HG03175 (cell line): ENCODE results near the gene PEX19.

Source experiments
- ATAC-seq: cut with Tn5 transposase; IDR thresholded peaks from one replicate; pipeline ENCODE4 v1.9.1; 2021; ENCODE audit warnings: mild to moderate bottlenecking, moderate library complexity; ENCODE audit not compliant: unreplicated experiment

PEX19 gene

DNA sequence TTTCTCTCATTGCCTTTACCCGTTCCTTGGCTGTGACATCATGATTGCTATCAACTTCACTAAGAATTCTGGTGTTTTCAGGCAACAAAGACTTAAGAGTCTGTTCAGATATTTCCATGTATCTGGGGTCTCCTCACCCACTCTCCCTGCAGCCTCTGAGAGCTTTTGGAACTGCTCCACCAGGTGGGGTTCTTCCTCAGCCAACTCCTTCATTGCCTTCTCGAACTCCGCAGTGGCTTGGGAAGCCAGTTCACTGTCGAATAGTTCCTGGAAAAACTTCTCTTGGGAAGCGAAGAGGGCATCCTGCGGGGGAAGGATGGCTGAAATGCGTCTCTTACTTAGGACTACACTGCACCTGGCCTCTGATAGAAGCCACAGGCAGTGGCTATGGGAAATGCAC lies 2.1 kb downstream of the PEX19 start:
- no peak for ATAC-seq

DNA sequence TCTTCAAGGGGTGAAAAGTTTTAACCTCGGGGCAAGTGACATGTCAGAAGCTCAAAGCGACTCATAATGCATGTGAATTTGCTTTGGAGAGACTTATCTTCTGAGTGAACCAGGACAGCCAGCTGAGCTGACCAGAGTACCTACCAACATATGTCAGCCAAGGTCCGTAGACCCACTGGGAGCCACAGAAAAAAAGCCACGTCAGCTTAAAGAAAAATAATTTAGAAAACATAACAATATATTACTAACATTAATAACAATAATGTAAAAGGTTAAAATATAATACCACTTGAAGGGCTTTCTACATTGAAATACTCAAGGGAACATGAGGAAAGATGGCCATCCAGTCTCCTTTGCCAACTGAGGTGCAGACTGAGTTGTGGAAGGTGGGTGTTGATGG lies 6.9 kb downstream of the PEX19 start:
- no peak for ATAC-seq

DNA sequence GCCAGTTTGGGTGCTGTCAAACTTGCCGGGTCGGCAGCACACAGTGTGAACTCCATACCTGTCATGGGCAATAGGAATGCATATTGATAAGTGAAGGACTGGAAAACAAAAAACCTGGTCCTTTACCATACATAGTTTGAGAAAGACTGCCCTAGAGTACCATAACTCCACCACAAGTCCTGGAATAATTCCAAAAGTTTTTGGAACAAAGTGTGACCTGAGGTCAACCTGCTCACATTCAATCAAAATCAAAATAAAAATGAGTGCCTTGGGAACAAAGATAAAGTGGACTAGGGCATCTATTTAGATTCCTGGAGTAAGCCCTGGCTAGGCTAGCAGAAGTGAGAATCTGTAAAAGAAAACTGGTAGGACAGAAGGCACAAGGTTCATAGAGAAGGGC lies 7.6 kb downstream of the PEX19 start:
- no peak for ATAC-seq

DNA sequence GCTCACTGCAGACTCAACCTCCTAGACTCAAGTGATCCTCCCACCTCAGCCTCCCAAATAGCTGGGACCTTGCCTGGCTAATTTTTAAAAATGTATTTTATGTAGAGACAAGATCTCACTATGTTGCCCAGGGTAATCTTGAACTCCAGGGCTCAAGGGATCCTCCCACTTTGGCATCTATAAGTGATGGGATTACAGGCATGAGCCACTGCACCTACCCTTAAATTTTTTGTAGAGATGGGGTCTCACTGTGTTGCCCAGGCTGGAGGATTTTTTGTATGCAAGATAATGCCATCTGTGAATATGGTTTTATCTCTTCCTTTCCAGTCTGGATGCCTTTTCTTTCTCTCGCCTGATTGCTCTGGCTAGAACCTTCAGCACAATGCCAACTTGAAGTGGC lies 13.9 kb downstream of the PEX19 start:
- ATAC-seq = no peak

DNA sequence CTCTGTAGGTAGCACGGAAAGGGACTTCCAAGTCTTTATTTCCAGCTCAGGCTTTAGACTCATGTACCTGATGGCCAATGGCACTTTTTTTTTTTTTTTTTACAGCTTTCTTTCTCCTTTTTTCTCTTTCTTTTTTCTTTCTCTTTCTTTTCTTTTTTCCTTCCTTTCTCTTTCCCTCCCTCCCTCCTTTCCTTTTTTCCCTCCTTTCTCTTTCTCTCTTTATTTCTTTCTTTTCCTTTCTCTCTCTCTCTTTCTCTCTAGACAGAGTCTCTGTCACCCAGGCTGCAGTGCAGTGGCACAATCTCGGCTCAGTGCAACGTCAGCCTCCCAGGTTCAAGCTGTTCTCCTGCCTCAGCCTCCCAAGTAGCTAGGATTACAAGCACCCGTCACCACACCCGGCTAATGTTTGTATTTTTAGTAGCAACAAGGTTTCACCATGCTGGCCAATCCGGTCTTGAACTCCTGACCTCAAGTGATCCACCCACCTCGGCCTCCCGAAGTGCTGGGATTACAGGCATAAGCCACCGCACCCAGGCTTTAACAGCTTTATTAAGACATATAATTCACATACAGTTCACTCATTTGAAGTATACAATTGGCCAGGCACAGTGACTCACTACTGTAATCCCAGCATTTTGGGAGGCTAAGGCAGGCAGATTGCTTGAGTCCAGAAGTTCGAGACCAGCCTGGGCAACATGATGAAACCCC lies 17.5 kb downstream of the PEX19 start:
- ATAC-seq = no peak

DNA sequence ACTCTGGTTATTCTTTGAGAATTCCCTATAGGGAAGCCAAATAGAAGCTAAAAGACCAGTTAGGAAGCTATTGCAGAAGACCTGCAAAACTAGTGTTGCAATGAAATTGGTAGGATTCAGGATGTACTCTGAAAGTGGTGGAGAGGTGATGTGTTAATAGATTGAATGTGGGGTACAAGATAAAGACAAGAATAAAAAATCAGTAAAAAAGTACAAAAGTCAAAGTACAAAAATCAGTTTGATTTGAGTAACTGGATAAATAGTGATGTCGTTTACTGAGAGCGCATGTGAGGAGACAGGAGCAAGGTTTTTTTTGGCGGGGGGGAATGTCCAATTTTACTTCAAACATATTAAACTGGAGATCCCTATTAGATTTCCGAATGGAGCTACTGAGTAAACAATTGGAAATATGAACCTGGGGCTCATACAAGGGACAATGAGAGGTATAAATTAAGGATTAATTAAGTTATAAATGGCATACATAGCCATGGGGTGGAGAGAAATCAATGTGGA lies 20.1 kb downstream of the PEX19 start:
- ATAC-seq = no peak

DNA sequence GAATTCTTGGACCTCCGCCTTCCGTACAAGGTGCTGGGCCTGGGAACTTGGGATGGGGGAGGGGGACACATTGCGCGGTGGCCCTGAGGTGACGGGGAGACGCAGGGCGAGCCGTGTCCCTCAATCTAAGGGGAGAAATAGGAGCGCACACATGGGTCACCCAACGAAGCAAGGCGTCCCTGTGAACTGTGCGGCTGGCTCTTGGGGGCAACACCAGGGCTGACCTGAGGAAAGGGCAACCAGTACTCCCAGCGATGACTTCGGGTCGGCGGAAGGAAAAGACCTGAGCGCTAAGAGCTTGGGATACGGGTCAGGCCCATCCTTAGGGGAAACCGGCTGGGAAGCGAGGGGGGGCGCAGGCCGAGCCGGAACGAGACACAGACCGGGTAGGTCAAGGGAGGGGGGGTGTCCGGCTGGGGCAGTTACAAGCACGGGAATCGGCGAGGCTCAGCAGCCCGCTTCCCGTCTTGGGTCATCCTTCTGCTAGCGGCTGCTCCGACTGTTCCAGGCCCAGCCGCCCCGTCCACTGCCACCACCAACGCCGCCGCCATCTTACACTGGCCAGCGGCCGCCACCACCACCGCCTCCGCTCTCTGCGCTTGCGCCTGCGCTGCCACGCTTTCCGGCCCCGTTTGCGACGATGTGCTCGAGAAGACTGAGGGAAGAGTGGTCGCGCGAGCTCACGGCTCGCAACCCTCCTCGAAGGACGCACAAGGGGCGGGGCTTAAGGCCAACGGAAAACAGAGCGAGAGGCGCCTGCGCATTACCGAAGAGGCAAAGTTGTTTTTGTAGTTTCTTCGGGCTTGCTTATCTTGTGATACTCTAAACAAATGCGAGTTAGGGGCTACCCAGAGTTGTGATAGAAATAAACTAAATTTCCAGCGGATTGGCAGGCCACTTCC lies 22.8 kb downstream of the PEX19 start, which contains the start of gene DCAF8:
TSS of gene DCAF8 (minus strand) at position 657 of the 902 bp plus-strand sequence. CDS start 18,541 bp downstream, outside the sequence.
- ATAC-seq = peak; percentile 73

DNA sequence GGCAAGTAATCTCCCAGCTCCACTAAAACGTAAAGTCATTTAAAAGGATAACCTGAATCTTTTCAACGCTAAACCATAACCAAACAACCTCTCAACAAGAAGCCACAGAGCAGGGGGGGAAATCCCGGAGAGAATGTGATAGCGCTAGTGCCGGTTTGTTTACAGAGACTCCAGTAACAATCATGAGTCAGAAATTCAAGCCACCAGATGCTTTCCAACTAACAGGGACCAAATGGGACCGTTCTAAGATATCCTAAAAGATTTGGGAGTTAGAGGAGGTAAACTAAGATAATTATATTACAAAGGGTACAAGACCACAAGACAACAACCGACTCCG lies 23.4 kb downstream of the PEX19 start:
- peak; percentile 31 for ATAC-seq

DNA sequence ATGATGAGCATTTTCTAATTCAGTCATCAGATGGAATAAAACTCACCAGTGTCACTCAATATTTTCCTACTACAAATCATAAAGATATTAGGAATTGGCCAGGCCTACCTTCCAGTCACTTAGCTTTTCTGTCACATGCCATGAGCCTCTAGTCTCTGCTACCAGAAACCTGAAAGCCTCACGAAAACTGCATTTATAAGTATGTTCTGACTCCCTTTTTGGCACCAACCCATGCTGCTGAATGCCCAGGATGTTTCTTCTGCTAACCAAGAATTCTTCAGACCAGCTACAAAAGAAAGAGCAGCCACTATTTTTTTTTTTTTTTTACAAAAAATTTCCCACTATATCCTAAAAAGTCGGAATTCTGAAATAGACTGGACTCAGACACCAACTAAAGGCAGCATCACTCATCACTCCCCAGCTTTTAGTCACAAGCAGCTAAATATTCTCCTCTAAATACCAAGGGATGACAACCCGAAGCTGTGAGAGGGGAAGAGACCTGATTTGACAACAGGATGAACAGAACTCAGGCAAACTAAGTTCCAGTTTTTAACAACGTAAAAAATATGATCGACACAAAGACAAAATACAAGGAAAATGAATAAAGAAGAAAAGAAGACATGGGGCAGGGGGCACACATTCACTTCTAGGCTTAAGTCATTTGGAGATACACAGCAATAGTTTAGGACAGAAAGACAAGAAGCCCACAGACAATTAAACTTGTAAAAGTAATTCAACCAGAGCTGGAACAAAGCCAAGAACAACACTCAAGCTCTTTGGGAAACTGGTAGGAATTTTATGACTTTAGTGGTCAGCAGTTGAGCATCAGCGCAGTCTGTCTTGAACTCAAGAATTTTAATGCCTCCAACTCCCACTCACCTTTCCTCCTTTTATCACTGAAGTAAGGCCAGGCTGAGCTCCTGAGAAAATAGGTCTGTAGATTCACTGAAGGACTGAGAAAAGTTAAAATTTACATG lies 24.2 kb downstream of the PEX19 start:
- no peak for ATAC-seq

DNA sequence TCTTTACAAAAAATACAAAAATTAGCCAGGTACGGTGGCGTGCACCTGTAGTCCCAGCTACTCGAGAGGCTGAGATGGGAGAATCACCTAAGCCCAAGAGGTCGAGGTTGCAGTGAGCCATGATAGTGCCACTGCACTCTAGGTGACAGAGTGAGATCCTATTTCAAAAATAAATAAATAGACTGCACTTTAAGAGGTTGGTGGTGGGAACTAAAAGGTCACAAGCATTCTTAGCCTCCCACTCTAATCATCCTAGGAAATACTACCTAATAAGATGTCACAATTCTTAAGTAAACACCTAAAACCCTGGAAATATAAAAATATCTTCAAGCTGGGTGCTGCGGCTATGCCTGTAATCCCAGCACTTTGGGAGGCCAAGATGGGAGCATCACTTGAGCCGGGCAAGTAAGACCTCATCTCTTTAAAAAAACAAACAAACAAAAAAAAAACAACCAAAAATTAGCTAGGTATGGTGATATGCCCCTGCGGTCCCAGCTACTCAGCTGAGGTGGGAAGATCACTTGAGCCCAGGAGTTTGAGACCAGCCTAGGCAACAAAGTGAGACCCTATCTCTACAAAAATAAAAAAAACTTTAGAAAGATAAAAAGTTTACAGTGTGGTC lies 26.6 kb downstream of the PEX19 start:
- no peak for ATAC-seq

DNA sequence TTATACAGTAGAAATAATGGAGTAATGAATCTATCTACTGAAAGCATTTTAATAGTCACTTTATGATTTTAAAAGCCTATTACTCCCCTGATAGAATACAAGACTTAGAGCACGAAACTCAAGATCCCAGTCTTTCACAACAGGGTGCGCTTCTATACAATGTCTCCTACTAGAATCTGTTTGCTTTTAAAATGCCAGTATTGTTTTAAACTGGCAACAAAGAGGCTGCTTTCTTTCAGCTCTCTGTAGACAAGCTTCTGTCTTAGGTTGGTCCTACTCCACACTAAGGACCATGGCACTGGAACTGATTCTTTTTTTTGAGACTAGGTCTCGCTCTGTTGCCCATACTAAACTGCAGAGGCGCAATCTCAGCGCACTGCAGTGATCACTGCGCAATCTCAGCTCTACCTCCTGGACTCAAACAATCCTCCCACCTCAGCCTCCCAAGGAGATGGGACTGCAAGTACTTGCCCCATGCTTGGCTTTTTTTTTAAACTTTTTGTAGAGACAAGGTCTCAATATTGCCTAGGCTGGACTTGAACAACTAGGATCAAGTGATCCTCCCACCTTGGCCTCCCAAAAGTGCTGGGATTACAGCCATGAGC lies 27.4 kb downstream of the PEX19 start:
- ATAC-seq = no peak

DNA sequence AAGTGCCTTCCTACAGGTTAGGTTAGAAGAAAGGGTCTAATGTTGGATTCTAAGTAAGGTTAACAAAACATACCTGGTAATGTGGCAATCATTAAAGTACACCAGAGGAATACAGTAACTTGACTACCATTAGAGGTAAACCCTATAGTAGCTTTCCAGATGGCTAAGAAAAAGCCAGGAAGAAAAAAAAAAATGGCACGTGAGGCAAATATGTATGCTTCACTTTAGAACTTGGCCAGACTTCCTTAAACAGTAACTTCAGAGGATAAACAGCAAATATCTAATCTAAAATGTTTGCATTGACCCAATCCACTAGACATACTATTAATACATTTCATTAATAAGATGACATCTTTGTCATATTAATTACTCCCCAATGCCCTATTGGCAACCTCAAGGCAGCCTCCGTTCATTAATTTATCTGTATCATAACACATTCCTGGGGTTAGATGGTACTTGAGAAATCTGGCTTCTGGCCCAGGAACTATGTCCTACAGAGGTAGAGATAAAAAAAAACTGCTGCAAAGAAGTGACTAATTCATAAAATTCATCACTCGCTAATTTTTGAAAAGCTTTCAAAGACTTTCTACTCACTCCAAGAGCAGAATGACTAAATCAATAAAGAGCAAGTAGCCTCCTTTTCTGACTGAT lies 28.4 kb downstream of the PEX19 start:
- no peak for ATAC-seq

DNA sequence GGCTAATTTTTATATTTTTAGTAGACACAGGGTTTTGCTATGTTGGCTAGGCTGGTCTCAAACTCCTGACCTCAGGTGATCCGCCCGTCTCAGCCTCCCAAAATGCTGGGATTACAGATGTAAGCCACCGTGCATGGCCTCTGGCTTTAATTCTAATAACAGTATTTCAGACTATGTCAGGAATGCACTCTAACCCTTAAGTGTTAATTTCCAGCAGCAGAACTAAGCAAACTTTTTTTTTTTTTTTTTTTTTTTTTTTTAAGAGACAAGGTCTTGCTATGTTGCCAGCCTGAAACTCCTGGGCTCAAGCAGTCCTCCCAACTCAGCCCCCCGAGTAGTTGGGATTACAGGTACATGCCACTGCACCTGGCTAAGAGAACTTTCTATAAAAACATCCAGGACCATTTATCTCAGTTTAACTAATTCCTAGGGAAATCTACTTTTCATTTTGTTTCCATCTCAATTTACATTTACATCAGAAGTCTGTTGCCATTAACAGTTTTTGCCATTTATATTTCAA lies 29.1 kb downstream of the PEX19 start:
- ATAC-seq = no peak

DNA sequence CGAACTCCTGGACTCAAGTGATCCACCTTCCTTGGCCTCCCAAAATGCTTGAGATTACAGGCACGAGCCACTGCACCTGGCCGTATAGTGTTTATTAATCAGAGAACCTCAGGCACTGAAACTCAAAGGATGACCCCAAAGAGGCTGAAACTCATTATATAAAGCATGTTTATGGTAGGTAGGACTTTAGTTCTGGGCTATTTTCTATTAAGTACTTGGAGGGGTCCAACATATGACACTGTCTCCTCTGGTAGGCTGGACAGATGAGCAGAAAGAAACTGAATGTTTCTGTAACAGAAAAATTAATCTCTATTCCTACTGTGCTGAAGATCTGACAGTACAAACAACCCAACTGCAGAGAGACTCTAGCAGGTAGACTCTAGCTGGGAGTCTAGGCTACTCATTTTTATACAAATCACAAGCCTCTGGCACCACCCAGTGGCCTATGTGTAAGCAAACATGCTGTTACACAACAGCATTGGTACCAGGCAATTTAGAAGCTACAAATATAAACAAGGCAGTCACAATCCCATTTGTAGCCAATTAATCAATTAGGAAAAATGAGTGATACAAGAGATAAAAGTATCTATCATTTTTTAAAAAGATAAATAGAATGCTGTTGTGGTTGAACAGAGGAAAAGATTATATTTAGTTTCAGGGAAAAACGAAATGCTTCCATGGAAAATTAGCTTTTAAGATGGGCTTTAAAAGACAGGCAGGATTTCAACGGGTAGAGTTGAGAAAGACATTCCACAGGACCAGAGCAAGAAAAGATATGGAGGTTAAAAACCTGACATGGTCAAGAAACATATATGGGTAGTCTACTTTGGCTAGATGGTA lies 33.0 kb downstream of the PEX19 start:
- ATAC-seq = peak; percentile 76

DNA sequence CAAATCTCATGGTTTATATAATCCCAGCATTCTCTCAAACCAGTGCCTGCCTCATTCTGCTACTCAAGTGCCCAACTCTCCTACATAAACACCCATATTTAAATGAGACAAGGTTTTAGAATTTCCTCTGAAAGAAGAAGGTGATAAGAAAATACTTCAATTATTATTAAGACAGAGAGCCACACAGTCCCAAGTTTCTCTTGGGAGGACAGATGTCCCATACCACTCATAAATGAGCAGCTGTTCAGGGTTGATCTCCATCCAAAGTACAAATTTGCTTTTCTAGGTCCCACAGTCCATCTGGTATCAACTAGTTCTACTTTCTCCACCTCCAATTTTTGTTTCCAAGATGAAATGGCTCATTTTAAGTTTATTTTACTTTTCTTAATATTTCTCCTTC lies 33.9 kb downstream of the PEX19 start:
- no peak for ATAC-seq

DNA sequence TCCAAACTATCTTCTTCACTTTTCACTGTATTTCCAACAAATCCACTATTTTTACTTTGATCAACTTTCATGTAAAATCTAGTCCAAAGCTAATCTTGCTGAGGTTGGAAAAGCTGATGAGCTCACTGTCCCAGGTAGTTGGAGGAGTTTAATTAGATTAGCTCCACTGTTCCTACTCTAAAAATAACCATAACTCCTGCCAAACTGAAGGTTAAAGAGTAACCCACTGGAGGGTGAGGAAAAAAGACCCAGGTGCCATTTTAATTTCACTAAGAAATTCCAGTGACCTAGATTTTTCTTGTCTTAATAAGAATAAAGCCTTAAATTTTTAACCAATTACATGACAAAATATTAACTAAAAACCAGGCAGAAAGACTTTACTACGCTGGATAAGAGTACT lies 37.9 kb downstream of the PEX19 start:
- ATAC-seq = no peak

DNA sequence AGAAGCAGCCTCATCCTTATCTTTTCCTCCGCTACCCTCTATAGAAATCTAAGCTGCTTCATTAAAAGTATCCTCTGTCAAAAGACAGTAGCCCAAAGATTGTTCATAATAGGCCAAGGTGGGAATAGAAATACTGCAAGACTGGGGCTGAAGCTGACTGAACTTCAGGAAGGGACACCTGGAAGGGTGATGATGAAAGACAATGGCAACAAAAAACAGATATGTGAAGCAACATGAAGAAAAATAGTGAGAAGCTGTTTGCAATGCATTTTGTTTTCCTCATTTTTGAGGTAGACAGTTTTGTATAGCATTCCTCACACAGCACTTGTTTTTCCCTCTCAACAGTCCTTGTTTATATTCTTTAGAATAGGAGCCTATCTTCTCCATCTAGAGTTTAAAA lies 39.5 kb downstream of the PEX19 start:
- ATAC-seq = no peak

DNA sequence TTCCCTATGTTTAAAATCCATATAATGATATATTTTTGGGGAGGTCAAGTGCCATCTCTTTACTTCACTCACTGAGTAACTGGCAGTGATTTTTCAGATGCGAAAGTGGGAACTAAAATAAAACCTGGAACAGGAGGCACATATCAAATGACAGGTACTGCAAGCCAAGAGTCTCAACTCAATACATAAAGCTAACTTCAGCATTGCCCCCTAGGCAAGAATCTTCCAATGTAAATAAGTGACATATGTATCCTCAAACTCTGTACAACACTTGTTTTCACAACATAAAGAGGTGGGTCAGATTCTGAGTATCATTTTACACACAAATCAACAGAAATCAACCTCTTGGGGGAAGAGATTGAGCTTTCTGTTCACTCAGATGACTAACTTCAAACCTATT lies 40.7 kb downstream of the PEX19 start:
- no peak for ATAC-seq
